Muscle of leg (tissue), 11 donors: ENCODE data around the gene MT1G. TPM values are rescaled to one million over a fixed set of nuclear protein-coding genes. Genes with fewer than 3 reads are reported as not detected.

Experiments used
- DNase-seq: peaks from one replicate; pipeline ENCODE4 v3.0.0; 2013
- H3K27ac ChIP-seq: one replicate; pipeline ENCODE4 v1.5.1; 2013; ENCODE audit warnings: mild to moderate bottlenecking, low read length, control low read depth
- H3K27me3 ChIP-seq: one replicate; pipeline ENCODE4 v1.6.1; 2013; ENCODE audit warnings: low read length; ENCODE audit not compliant: control insufficient read depth, insufficient read depth
- H3K36me3 ChIP-seq: one replicate; pipeline ENCODE4 v1.6.1; 2013; ENCODE audit warnings: low read length; ENCODE audit not compliant: control insufficient read depth, insufficient read depth
- H3K4me1 ChIP-seq: one replicate; pipeline ENCODE4 v1.6.1; 2013; ENCODE audit warnings: low read length; ENCODE audit not compliant: control insufficient read depth, insufficient read depth
- H3K4me3 ChIP-seq: one replicate; pipeline ENCODE4 v1.5.1; 2013; ENCODE audit warnings: low read length, control low read depth
- H3K9me3 ChIP-seq: replicated peaks from 2 replicates; pipeline ENCODE4 v1.6.1; 2013; ENCODE audit warnings: low read depth, low read length; ENCODE audit not compliant: control insufficient read depth
- WGBS: methylation state at CpG from one replicate; pipeline ENCODE4 v1.1.5; 2013; ENCODE audit warnings: missing lambda C conversion rate; ENCODE audit not compliant: insufficient coverage; 5-methylcytosine and 5-hydroxymethylcytosine counted together
- polyA plus RNA-seq, 8 donors: library from polyadenylated mRNA; unstranded; fragments of 120-200 nt; gene quantifications; one replicate each; pipeline versions ENCODE4 v1.2.1 to v1.2.3, GENCODE V29; 2013; ENCODE audit warnings: inconsistent platforms in 1 of 8, low replicate concordance in 1 of 8; ENCODE audit not compliant: insufficient read length in 8 of 8, insufficient read depth in 1 of 8
- total RNA-seq: library from RNA; stranded (reverse); fragments of 120-200 nt; gene quantifications from one replicate; pipeline ENCODE4 v1.2.4, GENCODE V29; 2013

Gene MT1G
- total and polyA plus RNA-seq, 9 donors, result 0.42 to 21.4 (median 1.2) TPM; not detected in 2

- H3K4me1 ChIP-seq, result peaks cover 17% of the 10 kb centered on the region
- WGBS, result 30% methylated on average over 1 of the region's 1 CpG
- no peak overlapping the region for H3K27ac ChIP-seq
- DNase-seq, result no peak
- H3K9me3 ChIP-seq, result peaks cover 6% of the 10 kb centered on the region
- no peaks in the 10 kb centered on the region for H3K36me3 ChIP-seq
- peaks cover 6% of the 10 kb centered on the region for H3K27me3 ChIP-seq
- no peak overlapping the region for H3K4me3 ChIP-seq
Observed at GRCh38 chr16:56688762-56689161, 20.9 kb upstream of the MT1G start.

DNA sequence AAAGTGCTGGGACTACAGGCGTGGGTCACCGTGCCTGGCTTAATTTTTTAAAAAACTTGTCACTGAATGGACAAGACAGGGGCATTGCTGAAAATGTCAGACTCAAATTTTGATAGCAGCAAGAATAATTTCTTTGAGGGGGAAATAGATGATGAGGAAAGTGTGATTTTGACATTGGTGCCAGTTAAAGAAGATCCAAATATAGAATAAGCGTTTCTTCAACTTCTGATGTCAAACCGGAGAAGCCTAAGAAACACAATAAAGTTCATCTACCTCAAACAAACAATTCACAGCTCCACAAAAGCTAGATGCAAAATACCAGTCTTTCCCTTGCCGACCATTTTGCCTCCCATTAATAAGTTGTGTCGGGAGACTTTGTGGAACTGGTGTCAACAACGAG, 18.9 kb upstream of the MT1G start:
- WGBS, result 98% methylated on average over 4 of the region's 7 CpGs
- H3K4me3 ChIP-seq, result no peak overlapping the region
- no peaks in the 10 kb centered on the region for H3K36me3 ChIP-seq
- H3K27ac ChIP-seq, result no peak overlapping the region
- H3K27me3 ChIP-seq, result peaks cover 8% of the 10 kb centered on the region
- H3K4me1 ChIP-seq, result peaks cover 32% of the 10 kb centered on the region
- no peak for DNase-seq
- H3K9me3 ChIP-seq, result peaks cover 6% of the 10 kb centered on the region

DNA sequence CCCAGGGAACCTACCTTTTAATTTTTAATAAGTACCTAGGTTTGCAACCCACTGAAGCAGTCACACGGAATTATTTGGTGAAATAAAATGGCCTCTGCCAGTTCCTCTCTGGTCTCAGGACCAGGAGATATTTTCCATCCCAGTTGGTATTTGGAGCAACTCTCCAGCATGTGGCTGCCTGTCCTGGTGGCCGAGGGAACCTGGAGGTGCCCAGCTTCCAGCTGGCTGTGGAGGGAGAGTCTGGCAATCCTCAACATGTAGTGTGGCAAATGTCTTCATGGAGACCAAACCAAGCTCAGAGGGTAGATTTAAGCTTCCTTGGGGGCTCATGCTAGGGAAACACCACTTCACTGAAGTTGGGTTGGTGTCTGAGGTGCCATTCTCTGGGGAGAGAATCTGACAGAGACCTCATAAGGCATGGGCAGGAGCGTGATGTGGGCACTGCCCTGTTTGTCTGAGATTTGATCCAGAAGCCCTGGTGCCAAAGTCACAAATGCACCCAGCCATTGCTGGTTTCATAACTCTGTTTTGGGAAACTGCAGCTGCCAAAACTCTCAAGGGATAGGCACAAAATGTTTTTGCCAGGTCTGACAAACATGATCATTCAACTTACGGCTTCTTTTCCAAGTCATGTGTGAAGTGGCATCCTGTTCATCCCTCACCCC, 17.2 kb upstream of the MT1G start:
- Histone ChIP-seq H3K4me1 (peaks cover 34% of the 10 kb centered on the region), H3K27me3 (peaks cover 4% of the 10 kb centered on the region), H3K9me3 (peaks cover 6% of the 10 kb centered on the region), H3K36me3 (no peaks in the 10 kb centered on the region), H3K27ac (peak overlapping the region; percentile 1), H3K4me3 (no peak overlapping the region)
- no peak for DNase-seq
- 75% methylated on average over 2 of the region's 4 CpGs for WGBS

GRCh38 chr16:56684256-56684925, 16.5 kb upstream of the MT1G start:
- peaks cover 4% of the 10 kb centered on the region for H3K27me3 ChIP-seq
- WGBS, result no CpG with 5 or more reads among the region's 4 CpGs
- peaks cover 6% of the 10 kb centered on the region for H3K9me3 ChIP-seq
- H3K36me3 ChIP-seq, result no peaks in the 10 kb centered on the region
- H3K4me3 ChIP-seq, result no peak overlapping the region
- H3K4me1 ChIP-seq, result peaks cover 34% of the 10 kb centered on the region
- DNase-seq, result peak; percentile 37
- no peak overlapping the region for H3K27ac ChIP-seq

DNA sequence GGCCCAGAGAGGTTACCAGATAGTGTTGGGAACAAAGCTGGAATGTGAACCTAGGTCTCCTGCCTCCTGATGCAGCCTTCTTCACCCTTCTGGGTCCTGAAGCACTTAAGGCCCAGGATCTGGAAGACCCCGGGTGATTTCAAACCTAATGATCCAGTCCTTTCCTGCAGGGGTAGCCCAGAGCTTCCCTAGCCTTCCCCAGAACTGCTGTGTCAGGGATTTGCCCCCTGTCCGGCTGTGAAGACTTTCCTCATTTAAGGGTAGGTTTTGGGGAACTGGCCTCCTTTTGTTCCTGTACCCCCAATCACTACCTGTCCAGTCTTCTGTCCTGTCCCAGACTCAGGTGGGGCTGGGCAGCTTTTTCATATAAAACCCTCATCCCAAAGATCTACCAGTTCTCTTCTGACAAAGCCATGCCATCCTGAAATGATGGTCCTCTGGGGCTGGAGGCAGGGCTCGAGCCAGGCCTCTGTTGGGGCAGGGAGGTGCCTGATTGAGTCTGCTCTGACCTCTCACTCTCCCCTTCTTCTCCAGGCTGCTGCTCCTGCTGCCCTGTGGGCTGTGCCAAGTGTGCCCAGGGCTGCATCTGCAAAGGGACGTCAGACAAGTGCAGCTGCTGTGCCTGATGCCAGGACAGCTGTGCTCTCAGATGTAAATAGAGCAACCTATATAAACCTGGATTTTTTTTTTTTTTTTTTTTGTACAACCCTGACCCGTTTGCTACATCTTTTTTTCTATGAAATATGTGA, 15.7 kb upstream of the MT1G start:
- Histone ChIP-seq H3K9me3 (peaks cover 6% of the 10 kb centered on the region), H3K36me3 (no peaks in the 10 kb centered on the region), H3K4me3 (no peak overlapping the region), H3K4me1 (peaks cover 34% of the 10 kb centered on the region), H3K27me3 (peaks cover 4% of the 10 kb centered on the region), H3K27ac (no peak overlapping the region)
- peak; percentile 41 for DNase-seq
- WGBS, result 40% methylated on average over 2 of the region's 5 CpGs

DNA sequence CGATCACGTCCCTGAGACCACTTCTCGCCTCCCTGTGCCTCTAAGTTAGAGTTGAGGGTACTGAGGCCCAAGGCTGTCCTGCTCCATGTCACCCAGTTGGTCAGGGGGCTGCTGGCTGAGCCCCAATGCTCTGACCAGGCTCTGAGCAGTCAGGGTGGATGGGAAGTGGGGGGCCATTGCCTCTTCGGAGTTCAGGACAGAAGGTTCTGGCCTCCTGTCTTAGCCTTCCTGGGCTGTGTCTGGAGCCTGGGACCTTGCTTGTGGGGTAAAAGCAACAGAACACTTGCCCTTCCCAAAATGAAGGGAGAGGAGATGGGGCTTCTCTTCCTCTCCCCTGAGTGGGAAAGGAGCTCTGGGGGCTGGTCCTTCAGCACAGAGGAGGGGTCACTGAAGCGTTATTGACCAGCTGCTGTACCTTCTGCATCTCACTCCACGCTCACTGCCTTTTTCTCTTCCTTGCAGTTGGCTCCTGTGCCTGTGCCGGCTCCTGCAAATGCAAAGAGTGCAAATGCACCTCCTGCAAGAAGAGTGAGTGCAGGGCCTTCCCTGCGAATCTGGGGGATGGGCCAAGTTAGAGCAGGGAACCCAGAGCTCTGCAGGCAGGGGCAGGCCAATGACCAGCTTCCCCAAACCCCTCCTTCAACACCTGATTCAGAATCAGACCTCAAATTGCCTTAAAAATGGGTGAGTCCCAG, 15.0 kb upstream of the MT1G start:
- Histone ChIP-seq H3K9me3 (peaks cover 6% of the 10 kb centered on the region), H3K27me3 (peaks cover 7% of the 10 kb centered on the region), H3K4me1 (peaks cover 34% of the 10 kb centered on the region), H3K27ac (no peak overlapping the region), H3K4me3 (peak overlapping the region; percentile 59), H3K36me3 (no peaks in the 10 kb centered on the region)
- no peak for DNase-seq
- whole genome bisulfite sequencing, result 21% methylated on average over 5 of the region's 8 CpGs

- Histone ChIP-seq H3K4me3 (peak within 1 kb of the TSS; percentile 59), H3K4me1 (peaks cover 34% of the 10 kb centered on the region), H3K27me3 (peaks cover 12% of the 10 kb centered on the region), H3K27ac (peak within 1 kb of the TSS; percentile 25), H3K36me3 (no peaks in the 10 kb centered on the region), H3K9me3 (peaks cover 6% of the 10 kb centered on the region)
- WGBS, result under 1% methylated on average over 41 of the region's 49 CpGs
- peak; percentile 95 for DNase-seq
Observed at GRCh38 chr16:56681939-56682702, 14.3 kb upstream of the MT1G start, which contains the start of gene MT1X. MT1X (plus strand) TSS chr16:56682470; CDS start chr16:56682541, 71 bp downstream.

GRCh38 chr16:56679818-56680217, 12.0 kb upstream of the MT1G start:
- Histone ChIP-seq H3K4me3 (no peak overlapping the region), H3K27me3 (peaks cover 35% of the 10 kb centered on the region), H3K36me3 (no peaks in the 10 kb centered on the region), H3K4me1 (peaks cover 39% of the 10 kb centered on the region), H3K9me3 (no peaks in the 10 kb centered on the region), H3K27ac (no peak overlapping the region)
- DNase-seq, result no peak
- WGBS, result 95% methylated on average over 4 of the region's 6 CpGs

DNA sequence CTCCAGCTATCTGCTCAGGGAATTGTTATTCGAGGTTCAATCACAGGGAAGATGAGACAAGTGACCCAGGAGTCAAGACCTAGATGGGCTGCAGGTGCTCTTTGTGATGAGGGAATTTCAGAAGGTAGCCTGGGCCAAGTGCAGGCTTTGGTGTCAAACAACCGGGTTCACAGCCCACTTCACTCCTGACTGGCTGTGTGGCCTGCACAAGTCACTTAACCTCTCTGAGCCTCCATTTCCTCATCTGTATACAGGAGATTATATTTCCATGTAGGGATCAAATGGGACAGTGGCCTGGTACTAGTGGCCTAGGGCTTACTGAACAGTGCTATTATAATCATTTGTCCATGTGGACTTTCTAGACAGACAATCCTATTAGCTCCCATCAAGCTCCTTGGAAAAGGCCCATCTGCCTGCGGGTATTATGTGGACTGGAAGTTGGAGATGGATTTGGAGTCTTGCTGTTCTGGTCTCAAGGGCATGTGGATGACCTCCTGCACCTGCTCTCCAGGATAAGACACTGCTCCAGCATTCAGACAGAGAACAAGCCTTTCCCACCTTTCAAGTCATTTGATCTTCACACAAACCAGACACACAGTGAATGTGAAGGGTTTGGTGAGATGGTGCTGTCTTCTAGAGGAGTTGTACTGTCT, 11.3 kb upstream of the MT1G start:
- no peaks in the 10 kb centered on the region for H3K36me3 ChIP-seq
- DNase-seq, result no peak
- WGBS, result no CpG with 5 or more reads among the region's 3 CpGs
- no peak overlapping the region for H3K4me3 ChIP-seq
- no peak overlapping the region for H3K27ac ChIP-seq
- H3K4me1 ChIP-seq, result peaks cover 33% of the 10 kb centered on the region
- H3K27me3 ChIP-seq, result peaks cover 40% of the 10 kb centered on the region
- no peaks in the 10 kb centered on the region for H3K9me3 ChIP-seq
